Stimulated activated CD4-positive, alpha-beta T cell treated with anti-CD3 and anti-CD28 coated beads, Interleukin-1b, Interleukin-23, amount 100 ng/mL, for 24 hours (primary cell): ENCODE data around the gene ISYNA1.
"Not testable (repeated sequence)": the region's sequence is repeated elsewhere in the genome, so short reads cannot be mapped to it uniquely, and the experiment has no call there.

Experiments used
- DNase-seq, 4 experiments: peaks; one replicate each; pipeline ENCODE4 v3.0.0-alpha.2; 2020; ENCODE audit warnings: low read depth in 4 of 4, low spot score in 1 of 4

The ISYNA1 gene

DNA sequence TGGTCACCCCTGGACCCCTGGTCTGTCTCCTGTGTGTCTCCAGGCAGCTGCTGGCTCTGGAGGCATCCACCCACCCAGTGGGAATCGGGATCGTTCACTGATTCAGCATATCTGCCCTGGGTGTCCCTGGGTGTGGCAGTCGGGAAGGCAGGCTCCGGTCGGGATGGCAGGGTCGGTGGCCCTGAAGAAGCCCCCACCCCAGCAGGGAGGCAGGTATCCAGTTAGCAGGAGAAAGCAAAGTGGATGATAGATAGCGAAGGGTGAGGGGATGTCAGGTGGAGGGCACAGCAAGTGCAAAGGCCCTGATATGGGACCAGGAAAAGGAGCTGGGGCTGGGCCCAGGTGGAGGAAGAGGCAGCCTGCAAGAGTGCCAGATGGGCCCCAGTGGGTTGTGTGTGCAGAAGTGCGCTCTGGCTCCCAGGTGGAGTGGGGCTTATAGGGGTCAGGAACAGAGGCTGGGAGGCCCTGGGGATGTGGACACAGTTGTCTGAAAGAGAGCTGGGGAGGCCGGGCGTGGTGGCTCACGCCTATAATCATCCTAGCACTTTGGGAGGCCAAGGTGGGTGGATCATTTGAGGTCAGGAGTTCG, 16.5 kb downstream of the ISYNA1 start:
- DNase-seq = no peak

- DNase-seq = no peak
Measured at GRCh38 chr19:18420930-18421329, 17.0 kb downstream of the ISYNA1 start.

- DNase-seq = peak in 1 of 4 experiments; percentile 27
Measured at GRCh38 chr19:18419699-18420460, 18.1 kb downstream of the ISYNA1 start.

DNA sequence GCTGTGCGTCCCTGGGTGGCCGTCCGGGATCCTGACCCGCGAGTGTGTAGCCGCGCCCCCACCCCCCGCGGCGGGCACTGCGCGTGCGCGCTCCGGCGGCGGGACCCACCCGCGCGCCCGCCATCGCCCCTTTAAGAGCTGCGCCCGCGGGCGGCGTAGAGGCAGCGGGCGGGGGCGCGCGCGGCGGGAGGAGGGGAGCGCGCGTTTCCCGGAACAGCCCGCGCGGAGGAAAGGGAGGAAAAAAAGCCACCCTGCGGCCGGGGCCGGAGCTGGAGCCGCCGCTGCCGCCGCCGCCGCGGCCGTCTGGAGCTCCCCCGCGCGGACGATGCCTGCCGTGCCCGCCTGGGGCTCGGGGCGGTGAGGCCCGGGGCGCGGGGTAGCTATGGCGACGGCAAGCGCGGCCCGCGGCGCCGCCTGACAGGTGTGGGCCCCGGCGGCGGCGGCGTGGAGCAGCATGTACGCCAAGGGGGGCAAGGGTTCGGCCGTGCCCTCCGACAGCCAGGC, 18.7 kb downstream of the ISYNA1 start, which contains the start of gene SSBP4:
SSBP4 (plus strand) TSS at position 204 of the 504 bp plus-strand sequence; CDS start at position 455, 251 bp downstream.
- peak in 2 of 4 experiments; percentile 53 to 58 for DNase-seq

DNA sequence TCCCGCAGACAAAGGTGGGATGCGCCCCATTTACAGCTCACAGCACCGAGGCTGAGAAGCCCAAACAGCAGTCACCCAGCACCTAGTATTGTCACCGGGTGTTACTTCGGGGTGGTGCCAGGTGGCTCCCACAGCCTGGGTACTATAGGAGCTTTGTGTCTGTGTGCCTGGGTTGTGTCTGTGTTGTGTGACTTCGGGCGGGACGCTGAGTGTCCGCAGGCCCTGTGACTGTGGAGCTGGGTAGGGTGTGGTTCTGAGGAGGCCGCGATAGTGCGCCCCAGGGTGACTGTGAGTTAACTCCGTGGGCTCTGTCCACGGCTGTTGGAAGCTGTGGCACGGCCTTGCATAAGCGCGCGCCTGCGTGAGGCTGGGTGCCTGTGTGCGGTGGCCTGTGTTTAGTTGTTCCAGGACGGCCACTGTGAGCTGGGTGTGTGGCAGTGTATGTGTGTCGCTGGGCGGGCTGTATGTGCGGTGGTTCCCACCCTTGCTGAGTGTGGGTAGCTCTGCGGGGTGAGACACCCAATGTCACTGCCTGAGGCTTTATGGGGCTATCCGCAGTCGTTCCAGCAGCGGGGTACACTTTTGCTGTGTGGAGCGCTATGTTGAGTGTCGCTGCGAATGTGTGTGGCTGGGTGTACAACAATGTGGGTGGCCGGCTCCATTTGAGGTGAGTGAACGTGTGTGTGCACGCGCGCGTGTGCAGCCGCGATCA, 19.3 kb downstream of the ISYNA1 start:
- DNase-seq = no peak

DNA sequence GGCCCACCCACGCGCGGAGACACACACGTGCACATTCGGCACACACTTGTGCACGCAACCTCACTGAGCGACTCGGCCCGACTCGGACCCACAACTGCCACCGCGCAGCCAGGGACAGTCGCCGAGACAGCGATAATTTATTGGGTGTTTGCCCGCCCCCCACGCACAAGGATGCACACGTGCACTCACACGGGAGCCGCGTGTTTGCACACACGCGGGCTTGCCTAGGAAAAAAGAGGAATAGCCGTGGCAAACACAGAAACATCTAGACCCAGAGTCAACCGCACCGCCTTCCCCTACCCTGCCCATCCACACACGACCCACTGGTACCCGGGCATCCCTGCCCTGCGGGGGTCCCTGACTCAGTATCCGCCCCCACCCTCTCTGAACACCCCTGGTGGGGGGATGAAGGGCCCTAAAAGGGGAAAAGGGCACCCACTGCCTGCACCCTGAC, 19.9 kb downstream of the ISYNA1 start:
- DNase-seq = no peak

DNA sequence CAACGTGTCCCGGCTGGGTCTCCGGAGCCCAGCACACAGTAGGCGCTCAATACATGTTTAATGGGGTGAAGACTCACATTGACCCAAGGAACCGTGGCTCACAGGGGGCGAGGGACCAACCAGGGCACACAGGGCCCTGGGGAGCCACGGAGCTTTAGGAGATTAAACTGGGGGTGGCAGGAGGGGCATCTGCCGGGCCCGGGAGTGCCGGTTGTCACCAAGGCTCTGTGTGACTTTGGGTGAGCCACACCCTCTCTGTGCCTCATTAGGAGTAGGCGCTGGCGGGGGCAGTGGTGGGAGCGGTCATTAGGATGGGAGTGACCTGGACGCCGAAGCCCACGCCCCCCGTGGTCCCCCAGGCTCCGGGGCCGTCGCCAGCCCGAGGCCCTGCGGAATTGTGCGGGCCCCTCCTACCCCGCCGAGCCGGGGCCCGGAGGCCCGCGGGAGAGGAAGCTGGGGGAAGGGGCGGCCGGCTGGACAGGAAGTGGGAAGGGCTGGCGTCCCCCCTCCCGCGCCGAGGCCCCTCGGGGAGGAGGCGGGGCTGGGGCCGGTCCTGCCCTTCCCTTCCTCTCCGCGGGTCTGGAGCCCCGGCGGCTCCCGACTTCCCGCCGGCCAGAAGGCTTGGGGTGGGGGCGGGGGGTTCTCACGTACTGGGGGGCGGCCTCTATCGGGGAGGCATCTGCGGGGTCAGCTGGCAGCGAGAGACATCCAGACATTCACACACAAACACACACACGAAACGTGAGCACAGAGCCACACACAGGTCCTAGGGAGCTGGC, 20.5 kb downstream of the ISYNA1 start:
- no peak for DNase-seq

- DNase-seq = peak in 1 of 4 experiments; percentile 44
Measured at GRCh38 chr19:18416778-18417249, 21.1 kb downstream of the ISYNA1 start.

DNA sequence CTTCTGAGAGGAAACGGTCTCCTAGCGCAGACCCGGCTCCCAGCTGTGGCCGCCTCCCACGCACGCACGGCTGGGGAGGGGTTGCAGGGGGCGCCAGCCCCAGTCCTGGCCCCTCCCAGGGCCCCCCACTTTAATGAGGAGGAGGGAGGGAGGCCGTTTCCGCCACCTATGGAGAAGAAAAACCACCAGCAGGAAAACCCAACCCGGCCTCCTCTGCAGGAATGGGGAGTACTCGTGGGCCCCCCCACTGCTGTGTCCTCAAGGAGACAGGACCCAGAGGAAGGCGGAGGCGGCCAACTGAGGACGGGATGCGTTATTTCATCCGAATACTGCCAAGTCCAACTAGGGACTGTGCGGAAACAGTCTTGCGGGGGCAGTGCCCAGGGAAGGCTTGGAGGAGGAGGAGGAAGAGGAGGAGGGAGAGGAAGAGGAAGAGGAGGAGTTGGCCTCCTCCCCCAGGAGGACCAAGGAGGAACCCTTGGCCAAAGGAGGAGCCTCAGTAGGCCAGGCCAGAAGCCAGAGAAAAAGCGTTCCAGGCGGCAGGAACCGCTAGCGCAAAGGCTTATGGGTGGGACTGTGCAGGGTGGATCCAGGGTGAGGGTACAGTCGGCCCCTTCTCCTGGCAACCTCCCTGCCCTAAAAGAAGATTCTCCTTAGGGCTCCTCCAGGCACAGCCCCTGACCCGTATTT, 22.6 kb downstream of the ISYNA1 start:
- no peak for DNase-seq

- no peak for DNase-seq
Measured at GRCh38 chr19:18414504-18415177, 23.3 kb downstream of the ISYNA1 start.

DNA sequence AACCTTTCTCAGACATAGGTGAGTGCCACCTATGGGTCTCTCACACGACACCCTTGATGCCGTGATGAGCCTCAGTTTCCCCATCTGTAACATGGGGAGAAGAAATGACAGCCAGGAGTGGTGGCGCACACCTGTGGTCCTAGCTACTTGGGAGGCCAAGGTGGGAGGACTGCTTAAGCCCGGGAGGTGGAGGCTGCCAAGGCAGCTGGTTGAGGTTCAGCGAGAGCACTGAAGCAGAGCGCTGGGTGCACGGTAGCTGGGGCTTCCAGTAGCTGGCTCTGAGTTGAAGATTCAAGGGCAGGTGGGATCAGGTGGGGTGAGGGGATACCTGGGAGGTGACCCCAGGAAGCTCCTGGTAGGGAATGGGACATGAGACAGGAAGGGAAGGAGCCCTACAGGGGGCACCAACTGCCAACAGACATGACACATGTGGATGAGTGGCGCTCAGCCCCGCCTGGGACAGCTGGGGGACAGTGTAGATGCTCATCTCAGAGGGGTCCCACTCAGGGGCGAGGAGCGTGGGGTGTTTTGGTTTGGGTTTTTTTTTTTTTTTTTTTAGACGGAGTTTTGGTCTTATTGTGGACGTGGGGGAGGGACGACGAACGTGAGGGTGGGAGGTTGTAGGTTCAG, 25.2 kb downstream of the ISYNA1 start:
- no peak for DNase-seq

DNA sequence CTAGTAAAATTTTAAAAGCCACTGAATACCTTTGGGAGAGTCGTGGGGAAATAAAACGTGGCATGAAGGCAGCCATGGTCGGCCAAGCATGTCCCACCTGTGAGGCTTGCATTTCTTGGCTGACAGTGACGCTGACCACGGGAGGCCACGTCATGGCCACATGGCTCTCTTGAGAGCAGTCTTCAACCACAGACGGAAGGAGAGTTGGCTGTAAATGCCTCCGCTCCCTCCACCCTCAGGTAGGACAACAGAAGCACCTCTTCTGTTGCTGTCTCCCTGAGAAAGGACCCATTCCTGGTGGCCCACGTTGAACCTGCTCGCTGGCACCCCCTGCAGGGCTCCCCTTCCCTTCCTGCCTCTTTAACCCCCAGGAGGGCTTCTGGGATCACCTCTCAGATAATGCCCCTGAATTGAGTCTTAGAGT, 29.9 kb downstream of the ISYNA1 start:
- DNase-seq = no peak

DNA sequence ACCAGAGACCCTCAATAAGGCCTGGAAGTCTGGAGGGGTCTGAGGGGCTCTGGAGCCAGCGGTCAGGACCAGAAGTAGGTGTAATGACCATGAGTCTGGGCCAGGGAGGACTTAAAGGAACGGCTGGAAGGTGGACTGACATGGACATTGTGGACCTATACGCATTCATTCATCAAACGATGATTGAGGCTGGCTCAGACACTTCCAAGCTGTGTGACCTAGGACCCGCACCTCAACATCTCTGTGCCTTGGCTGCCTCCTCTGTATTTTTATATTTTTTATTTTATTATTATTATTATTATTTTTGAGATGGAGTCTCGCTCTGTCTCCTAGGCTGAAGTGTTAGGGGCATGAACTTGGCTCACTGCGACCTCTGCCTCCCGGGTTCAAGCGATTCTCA, 31.2 kb downstream of the ISYNA1 start:
- no peak for DNase-seq

DNA sequence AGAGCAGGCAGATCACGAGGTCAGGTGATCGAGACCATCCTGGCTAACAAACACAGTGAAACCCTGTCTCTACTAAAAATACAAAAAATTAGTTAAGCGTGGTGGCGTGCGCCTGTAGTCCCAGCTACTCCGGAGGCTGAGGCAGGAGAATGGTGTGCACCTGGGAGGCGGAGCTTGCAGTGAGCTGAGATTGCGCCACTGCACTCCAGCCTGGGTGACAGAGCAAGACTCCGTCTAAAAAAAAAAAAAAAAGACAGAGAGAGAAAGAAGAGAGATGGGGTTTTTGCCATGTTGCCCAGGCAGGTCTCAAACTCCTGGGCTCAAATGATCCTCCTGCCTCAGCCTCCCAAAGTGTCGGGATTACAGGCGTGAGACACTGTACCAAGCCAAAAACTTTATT, 32.2 kb downstream of the ISYNA1 start:
- DNase-seq = not testable (repeated sequence)

- DNase-seq = not testable (repeated sequence)
Measured at GRCh38 chr19:18402455-18403248, 35.3 kb downstream of the ISYNA1 start.

DNA sequence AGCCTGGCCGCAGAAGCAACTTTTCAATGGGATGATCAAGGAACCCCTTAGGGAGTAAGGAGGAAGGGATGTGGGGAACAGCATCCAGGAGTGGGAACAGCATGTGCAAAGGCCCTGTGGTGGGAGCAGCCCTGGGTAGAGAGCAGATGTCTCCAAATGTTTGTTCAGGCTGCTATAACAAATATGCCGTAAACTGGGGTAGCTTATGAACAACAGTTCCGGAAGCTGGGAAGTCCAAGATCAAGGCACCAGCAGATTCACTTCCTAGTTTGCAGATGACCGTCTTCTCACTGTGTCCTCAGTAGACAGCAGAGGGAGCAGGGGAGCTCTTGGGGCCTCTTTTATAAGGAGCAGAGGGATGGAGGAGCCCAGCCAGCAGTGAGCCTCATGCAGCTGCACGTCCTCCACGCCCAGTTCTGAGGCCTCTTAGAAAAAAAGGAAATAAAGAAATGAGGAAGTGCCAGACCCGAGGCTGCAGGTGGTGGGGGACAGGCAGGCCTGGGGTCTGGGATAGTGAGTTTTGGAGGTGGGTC, 36.3 kb downstream of the ISYNA1 start:
- no peak for DNase-seq

GRCh38 chr19:18399008-18399407, 38.9 kb downstream of the ISYNA1 start:
- DNase-seq = no peak
